GM12878 (cell line): ENCODE data around the gene TMCC3.

Experiments
- NBN ChIP-seq: fragments of 450-650 bp; IDR thresholded peaks from 2 replicates; pipeline ENCODE4 v1.6.1; 2016
- TF ChIP-seq, protein P1 (sequence below): IDR thresholded peaks from 2 replicates; pipeline ENCODE4 v1.6.1; 2011; ENCODE audit warnings: mild to moderate bottlenecking, low read depth, low read length, moderate library complexity; ENCODE audit not compliant: insufficient replicate concordance

- TF ChIP-seq, protein P1, sequence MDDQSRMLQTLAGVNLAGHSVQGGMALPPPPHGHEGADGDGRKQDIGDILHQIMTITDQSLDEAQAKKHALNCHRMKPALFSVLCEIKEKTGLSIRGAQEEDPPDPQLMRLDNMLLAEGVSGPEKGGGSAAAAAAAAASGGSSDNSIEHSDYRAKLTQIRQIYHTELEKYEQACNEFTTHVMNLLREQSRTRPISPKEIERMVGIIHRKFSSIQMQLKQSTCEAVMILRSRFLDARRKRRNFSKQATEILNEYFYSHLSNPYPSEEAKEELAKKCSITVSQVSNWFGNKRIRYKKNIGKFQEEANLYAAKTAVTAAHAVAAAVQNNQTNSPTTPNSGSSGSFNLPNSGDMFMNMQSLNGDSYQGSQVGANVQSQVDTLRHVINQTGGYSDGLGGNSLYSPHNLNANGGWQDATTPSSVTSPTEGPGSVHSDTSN, result peak; percentile 92
- 0 out of 2 replicates have a peak, but pooled peaks have one; percentile 59 for TF ChIP-seq NBN
Measured at GRCh38 chr12:94621662-94622359, 28.5 kb downstream of the TMCC3 start.
